Activated T-cell treated with anti-CD3 and anti-CD28 coated beads, Interleukin-2, amount 50 U/mL, for 24 hours (primary cell): ENCODE results near the gene ABCA4.
"Not testable (repeated sequence)": the region's sequence is repeated elsewhere in the genome, so short reads cannot be mapped to it uniquely, and the experiment has no call there.

ENCODE experiments used
- DNase-seq: peaks from one replicate; pipeline ENCODE4 v3.0.0-alpha.2; 2020
- H3K27ac Mint-ChIP-seq: 2 replicates; pipeline ENCODE4 v1.8.0; 2020; ENCODE audit warnings: mild to moderate bottlenecking, mixed read lengths
- H3K27me3 Mint-ChIP-seq: 2 replicates; pipeline ENCODE4 v1.8.0; 2020; ENCODE audit warnings: mixed read lengths
- H3K36me3 Mint-ChIP-seq: 2 replicates; pipeline ENCODE4 v1.8.0; 2020; ENCODE audit warnings: low read depth, mixed read lengths
- H3K4me1 Mint-ChIP-seq: 2 replicates; pipeline ENCODE4 v1.8.0; 2020; ENCODE audit warnings: low read depth, mixed read lengths
- H3K4me3 Mint-ChIP-seq: 2 replicates; pipeline ENCODE4 v1.8.0; 2020; ENCODE audit warnings: mild to moderate bottlenecking, moderate library complexity, mixed read lengths
- H3K9me3 Mint-ChIP-seq: 2 replicates; pipeline ENCODE4 v1.8.0; 2020; ENCODE audit warnings: mixed read lengths

ABCA4 gene

GRCh38 chr1:93959413-93959812, 161.5 kb downstream of the ABCA4 start:
- peaks cover 19% of the 10 kb centered on the region for H3K9me3 Mint-ChIP-seq
- no peak for DNase-seq
- no peak overlapping the region for H3K27ac Mint-ChIP-seq
- no peak overlapping the region for H3K4me3 Mint-ChIP-seq
- peaks cover 8% of the 10 kb centered on the region for H3K27me3 Mint-ChIP-seq
- H3K4me1 Mint-ChIP-seq, result no peaks in the 10 kb centered on the region
- peaks cover 5% of the 10 kb centered on the region for H3K36me3 Mint-ChIP-seq

GRCh38 chr1:93958726-93959100, 162.2 kb downstream of the ABCA4 start:
- Mint-ChIP-seq H3K4me3 (no peak overlapping the region), H3K27me3 (peaks cover 8% of the 10 kb centered on the region), H3K36me3 (peaks cover 5% of the 10 kb centered on the region), H3K4me1 (no peaks in the 10 kb centered on the region), H3K9me3 (peaks cover 23% of the 10 kb centered on the region), H3K27ac (no peak overlapping the region)
- no peak for DNase-seq

- peaks cover 8% of the 10 kb centered on the region for H3K27me3 Mint-ChIP-seq
- no peak for DNase-seq
- no peak overlapping the region for H3K4me3 Mint-ChIP-seq
- H3K36me3 Mint-ChIP-seq, result peaks cover 5% of the 10 kb centered on the region
- peaks cover 24% of the 10 kb centered on the region for H3K9me3 Mint-ChIP-seq
- no peaks in the 10 kb centered on the region for H3K4me1 Mint-ChIP-seq
- no peak overlapping the region for H3K27ac Mint-ChIP-seq
Observed at GRCh38 chr1:93958032-93958725, 162.8 kb downstream of the ABCA4 start.

- no peak overlapping the region for H3K27ac Mint-ChIP-seq
- no peaks in the 10 kb centered on the region for H3K4me1 Mint-ChIP-seq
- no peak overlapping the region for H3K4me3 Mint-ChIP-seq
- H3K27me3 Mint-ChIP-seq, result peaks cover 3% of the 10 kb centered on the region
- no peak for DNase-seq
- peaks cover 45% of the 10 kb centered on the region for H3K9me3 Mint-ChIP-seq
- H3K36me3 Mint-ChIP-seq, result peaks cover 10% of the 10 kb centered on the region
Observed at GRCh38 chr1:93955765-93956164, 165.2 kb downstream of the ABCA4 start.

- H3K9me3 Mint-ChIP-seq, result peaks cover 20% of the 10 kb centered on the region
- not testable (repeated sequence) for H3K27ac Mint-ChIP-seq, DNase-seq, H3K27me3 Mint-ChIP-seq, H3K4me3 Mint-ChIP-seq, H3K36me3 Mint-ChIP-seq, H3K4me1 Mint-ChIP-seq
Observed at GRCh38 chr1:93947002-93947686, 173.8 kb downstream of the ABCA4 start.
